ENCODE data around the gene GALNT13. TPM values are rescaled to one million over a fixed set of nuclear protein-coding genes. Genes with fewer than 3 reads are reported as not detected.
A peak's percentile ranks its signal among the peaks of the same experiment; 100 is the strongest.

Gene GALNT13
- total RNA-seq, 1 donor from 2014 or later, result 7.2 TPM

- peaks cover 5% of the 10 kb centered on the region for H3K9me3 Mint-ChIP-seq (ENCODE audit: low read depth)
- H3K27me3 Mint-ChIP-seq, result no peaks in the 10 kb centered on the region
- TF ChIP-seq CTCF (IDR thresholded peaks at IDR 0.05; ENCODE audit: unreplicated experiment), result no peak
- H3K27ac Mint-ChIP-seq, result no peak overlapping the region
- H3K36me3 Mint-ChIP-seq (ENCODE audit: insufficient read depth), result no peaks in the 10 kb centered on the region
- H3K4me3 Mint-ChIP-seq (ENCODE audit: low read depth), result no peak overlapping the region
- DNase-seq (ENCODE audit: low spot score, unreplicated experiment), result no peak
- H3K4me1 Mint-ChIP-seq (ENCODE audit: low read depth), result no peaks in the 10 kb centered on the region
Observed at GRCh38 chr2:153864022-153864421, 7.7 kb upstream of the GALNT13 start.

- Mint-ChIP-seq H3K4me1 (ENCODE audit: low read depth) (no peaks in the 10 kb centered on the region), H3K9me3 (ENCODE audit: low read depth) (peaks cover 5% of the 10 kb centered on the region), H3K27ac (no peak overlapping the region), H3K27me3 (peaks cover 13% of the 10 kb centered on the region), H3K36me3 (ENCODE audit: insufficient read depth) (no peaks in the 10 kb centered on the region), H3K4me3 (ENCODE audit: low read depth) (no peak overlapping the region)
- TF ChIP-seq CTCF (IDR thresholded peaks at IDR 0.05; ENCODE audit: unreplicated experiment), result no peak
- no peak for DNase-seq (ENCODE audit: low spot score, unreplicated experiment)
Observed at GRCh38 chr2:153866595-153866994, 5.1 kb upstream of the GALNT13 start.

GRCh38 chr2:153870308-153870707 lies 1.4 kb upstream of the GALNT13 start:
- no peaks in the 10 kb centered on the region for H3K9me3 Mint-ChIP-seq (ENCODE audit: low read depth)
- peak; percentile 54 for TF ChIP-seq CTCF (IDR thresholded peaks at IDR 0.05; ENCODE audit: unreplicated experiment)
- H3K27ac Mint-ChIP-seq, result no peak overlapping the region
- H3K4me3 Mint-ChIP-seq (ENCODE audit: low read depth), result peak overlapping the region; percentile 4
- H3K36me3 Mint-ChIP-seq (ENCODE audit: insufficient read depth), result no peaks in the 10 kb centered on the region
- H3K27me3 Mint-ChIP-seq, result peaks cover 37% of the 10 kb centered on the region
- H3K4me1 Mint-ChIP-seq (ENCODE audit: low read depth), result peaks cover 11% of the 10 kb centered on the region
- no peak for DNase-seq (ENCODE audit: low spot score, unreplicated experiment)

- Mint-ChIP-seq H3K4me3 (ENCODE audit: low read depth) (peak overlapping the region; percentile 74), H3K4me1 (ENCODE audit: low read depth) (peaks cover 11% of the 10 kb centered on the region), H3K36me3 (ENCODE audit: insufficient read depth) (no peaks in the 10 kb centered on the region), H3K27ac (peak overlapping the region; percentile 79), H3K9me3 (ENCODE audit: low read depth) (no peaks in the 10 kb centered on the region), H3K27me3 (peaks cover 46% of the 10 kb centered on the region)
- TF ChIP-seq CTCF (IDR thresholded peaks at IDR 0.05; ENCODE audit: unreplicated experiment), result no peak
- DNase-seq (ENCODE audit: low spot score, unreplicated experiment), result peak; percentile 14
Observed at GRCh38 chr2:153872311-153873051, 759 bp downstream of the GALNT13 start.

- H3K27me3 Mint-ChIP-seq, result peaks cover 46% of the 10 kb centered on the region
- no peak overlapping the region for H3K27ac Mint-ChIP-seq
- peaks cover 11% of the 10 kb centered on the region for H3K4me1 Mint-ChIP-seq (ENCODE audit: low read depth)
- H3K9me3 Mint-ChIP-seq (ENCODE audit: low read depth), result no peaks in the 10 kb centered on the region
- peak; percentile 12 for DNase-seq (ENCODE audit: low spot score, unreplicated experiment)
- H3K36me3 Mint-ChIP-seq (ENCODE audit: insufficient read depth), result no peaks in the 10 kb centered on the region
- no peak for TF ChIP-seq CTCF (IDR thresholded peaks at IDR 0.05; ENCODE audit: unreplicated experiment)
- H3K4me3 Mint-ChIP-seq (ENCODE audit: low read depth), result peak overlapping the region; percentile 74
Observed at GRCh38 chr2:153873052-153874048, 1.6 kb downstream of the GALNT13 start.

Data from progenitor cell of endocrine pancreas (in vitro differentiated cells).